IMR-90 (cell line): ENCODE data around the gene DSP. TPM values are rescaled to one million over a fixed set of nuclear protein-coding genes. Genes with fewer than 3 reads are reported as not detected.

ENCODE experiments used
- ATAC-seq: fragments of 200-7000 bp; cut with Tn5 transposase; 2 replicates; pipeline ENCODE4 v1.9.1; 2020; ENCODE audit warnings: low read depth, mild to moderate bottlenecking, moderate library complexity
- BruUV-seq: library from RNA; stranded (reverse); fragments of 400-500 nt; replicated peaks from 2 replicates; lab custom pipeline; 2021; lab: Mats Ljungman, UMichigan
- CTCF ChIA-PET: fragments of 300-600 bp; formaldehyde crosslinking; extraction: SDS; loops from one replicate; lab custom pipeline; 2021; ENCODE audit warnings: antibody characterized with exemption; lab: Yijun Ruan, JAX
- POLR2A ChIA-PET: fragments of 300-600 bp; sonication (Branson Sonifier 250); formaldehyde crosslinking; loops from one replicate; lab custom pipeline; 2022; ENCODE audit warnings: antibody characterized with exemption; ENCODE audit not compliant: unreplicated experiment; lab: Charles Lee
- DNase-seq: peaks from one replicate; pipeline ENCODE4 v3.0.0; 2013
- H2AFZ ChIP-seq: replicated peaks from 2 replicates; pipeline ENCODE3; 2013; ENCODE audit warnings: low read length, mild to moderate bottlenecking; ENCODE audit not compliant: poor library complexity
- H2AK5ac ChIP-seq: 2 replicates; pipeline ENCODE4 v1.6.1; 2013; ENCODE audit warnings: low read depth, low read length, inconsistent platforms
- H2AK9ac ChIP-seq: replicated peaks from 2 replicates; pipeline ENCODE3; 2013; ENCODE audit warnings: mild to moderate bottlenecking, low read depth, low read length, moderate library complexity; ENCODE audit not compliant: poor library complexity
- H2BK120ac ChIP-seq: 2 replicates; pipeline ENCODE4 v1.6.1; 2013; ENCODE audit warnings: low read depth, low read length, inconsistent platforms
- H2BK15ac ChIP-seq: 3 replicates; pipeline ENCODE4 v1.6.1; 2013; ENCODE audit warnings: low read depth, low read length, inconsistent platforms
- H2BK20ac ChIP-seq: 2 replicates; pipeline ENCODE4 v1.6.1; 2013; ENCODE audit warnings: low read depth, mild to moderate bottlenecking, inconsistent platforms, low read length, moderate library complexity
- H2BK5ac ChIP-seq: 2 replicates; pipeline ENCODE4 v1.6.1; 2013; ENCODE audit warnings: mild to moderate bottlenecking, low read depth, low read length, inconsistent platforms; ENCODE audit not compliant: poor library complexity, severe bottlenecking
- H3K14ac ChIP-seq: replicated peaks from 2 replicates; pipeline ENCODE4 v1.6.1; 2013; ENCODE audit warnings: low read depth, low read length, inconsistent platforms
- H3K18ac ChIP-seq: 2 replicates; pipeline ENCODE4 v1.6.1; 2013; ENCODE audit warnings: low read depth, low read length, control low read depth
- H3K23ac ChIP-seq: 2 replicates; pipeline ENCODE4 v1.6.1; 2013; ENCODE audit warnings: low read depth, low read length, inconsistent platforms
- H3K27ac ChIP-seq: 2 replicates; pipeline ENCODE4 v1.5.1; 2013; ENCODE audit warnings: mild to moderate bottlenecking, control low read depth, low read length; ENCODE audit not compliant: insufficient read depth
- H3K27me3 ChIP-seq: 2 replicates; pipeline ENCODE4 v1.6.1; 2013; ENCODE audit warnings: low read length; ENCODE audit not compliant: control insufficient read depth, insufficient read depth
- H3K36me3 ChIP-seq: 2 replicates; pipeline ENCODE4 v1.6.1; 2013; ENCODE audit warnings: low read length, mixed read lengths; ENCODE audit not compliant: control insufficient read depth, insufficient read depth
- H3K4ac ChIP-seq: 2 replicates; pipeline ENCODE4 v1.6.1; 2013; ENCODE audit warnings: low read depth, low read length, inconsistent platforms
- H3K4me1 ChIP-seq: 2 replicates; pipeline ENCODE4 v1.6.1; 2013; ENCODE audit warnings: low read length, mixed read lengths; ENCODE audit not compliant: control insufficient read depth, insufficient read depth
- H3K4me2 ChIP-seq: 2 replicates; pipeline ENCODE4 v1.6.1; 2013; ENCODE audit warnings: low read depth, mild to moderate bottlenecking, control low read depth, low read length, moderate library complexity
- H3K4me3 ChIP-seq: 2 replicates; pipeline ENCODE4 v1.5.1; 2013; ENCODE audit warnings: low read depth, mild to moderate bottlenecking, control low read depth, low read length, moderate library complexity; ENCODE audit not compliant: insufficient read depth
- H3K56ac ChIP-seq: 2 replicates; pipeline ENCODE4 v1.6.1; 2013; ENCODE audit warnings: low read length, inconsistent platforms; ENCODE audit not compliant: insufficient read depth; ENCODE audit errors: extremely low read depth
- H3K79me1 ChIP-seq, 2 experiments: 2 replicates each; pipeline ENCODE4 v1.6.1; 2013; ENCODE audit warnings: low read length in 2 of 2, inconsistent platforms in 1 of 2, low read depth in 1 of 2
- H3K9ac ChIP-seq: 2 replicates; pipeline ENCODE4 v1.6.1; 2013; ENCODE audit warnings: low read depth, low read length, control low read depth
- H3K9me1 ChIP-seq: 2 replicates; pipeline ENCODE4 v1.6.1; 2013; ENCODE audit warnings: low read length, inconsistent platforms; ENCODE audit not compliant: insufficient read depth
- H3K9me3 ChIP-seq: 2 replicates; pipeline ENCODE4 v1.6.1; 2013; ENCODE audit warnings: low read length; ENCODE audit not compliant: control insufficient read depth, insufficient read depth
- H4K20me1 ChIP-seq: 2 replicates; pipeline ENCODE4 v1.6.1; 2013; ENCODE audit warnings: low read length, inconsistent platforms; ENCODE audit not compliant: insufficient read depth
- H4K5ac ChIP-seq: 2 replicates; pipeline ENCODE4 v1.6.1; 2013; ENCODE audit warnings: mild to moderate bottlenecking, low read depth, low read length, control low read depth
- H4K8ac ChIP-seq, 2 experiments: 2 replicates each; pipeline ENCODE4 v1.6.1; 2013; ENCODE audit warnings: low read depth in 2 of 2, low read length in 2 of 2, control low read depth in 1 of 2, inconsistent platforms in 1 of 2
- H4K91ac ChIP-seq: 2 replicates; pipeline ENCODE4 v1.6.1; 2013; ENCODE audit warnings: low read depth, low read length, inconsistent platforms; ENCODE audit not compliant: insufficient read depth
- BHLHE40 ChIP-seq: fragments of 150-350 bp; IDR thresholded peaks from 2 replicates; pipeline ENCODE4 v1.6.1; 2016; ENCODE audit warnings: mild to moderate bottlenecking, low read depth, low read length
- CEBPB ChIP-seq: IDR thresholded peaks from 2 replicates; pipeline ENCODE4 v1.6.1; 2012; ENCODE audit warnings: low read depth, low read length, improper control_type of control experiment
- CHD1 ChIP-seq: IDR thresholded peaks from 2 replicates; pipeline ENCODE4 v1.6.1; 2012; ENCODE audit warnings: low read depth, low read length, improper control_type of control experiment
- CTCF ChIP-seq: conservative IDR thresholded peaks from 2 replicates; pipeline ENCODE4 v1.5.1; 2012; ENCODE audit warnings: mild to moderate bottlenecking, low read depth, low read length, improper control_type of control experiment
- ELK1 ChIP-seq: fragments of 150-350 bp; IDR thresholded peaks from 2 replicates; pipeline ENCODE4 v1.6.1; 2016; ENCODE audit warnings: low read depth, mild to moderate bottlenecking, low read length, moderate library complexity, borderline replicate concordance
- FOS ChIP-seq: fragments of 150-350 bp; IDR thresholded peaks from 2 replicates; pipeline ENCODE4 v1.6.1; 2016; ENCODE audit warnings: low read depth, low read length
- MAFK ChIP-seq: IDR thresholded peaks from 2 replicates; pipeline ENCODE4 v1.6.1; 2012; ENCODE audit warnings: low read depth, low read length, improper control_type of control experiment
- MAZ ChIP-seq: IDR thresholded peaks from 2 replicates; pipeline ENCODE4 v1.6.1; 2012; ENCODE audit warnings: low read depth, mild to moderate bottlenecking, low read length, improper control_type of control experiment, moderate library complexity, borderline replicate concordance
- MXI1 ChIP-seq: IDR thresholded peaks from 2 replicates; pipeline ENCODE4 v1.6.1; 2012; ENCODE audit warnings: low read depth, mild to moderate bottlenecking, low read length, moderate library complexity, borderline replicate concordance
- NFE2L2 ChIP-seq: fragments of 150-350 bp; IDR thresholded peaks from 2 replicates; pipeline ENCODE4 v1.6.1; 2016; ENCODE audit warnings: low read depth, mild to moderate bottlenecking, low read length
- POLR2A ChIP-seq: IDR thresholded peaks from 2 replicates; pipeline ENCODE4 v1.6.1; 2012; ENCODE audit warnings: mild to moderate bottlenecking, low read depth, low read length
- RAD21 ChIP-seq: IDR thresholded peaks from 2 replicates; pipeline ENCODE4 v1.6.1; 2012; ENCODE audit warnings: low read length, improper control_type of control experiment
- RCOR1 ChIP-seq: IDR thresholded peaks from 2 replicates; pipeline ENCODE4 v1.6.1; 2012; ENCODE audit warnings: mild to moderate bottlenecking, low read length, improper control_type of control experiment; ENCODE audit not compliant: insufficient replicate concordance
- RFX5 ChIP-seq: IDR thresholded peaks from 2 replicates; pipeline ENCODE4 v1.8.0; 2012; ENCODE audit warnings: low read depth, mild to moderate bottlenecking, low read length, moderate library complexity
- SMC3 ChIP-seq: fragments of 150-350 bp; IDR thresholded peaks from 2 replicates; pipeline ENCODE4 v1.6.1; 2016; ENCODE audit warnings: low read depth, mild to moderate bottlenecking, antibody characterized with exemption, low read length, moderate library complexity
- USF2 ChIP-seq: fragments of 150-350 bp; IDR thresholded peaks from 2 replicates; pipeline ENCODE4 v1.6.1; 2017; ENCODE audit warnings: mild to moderate bottlenecking, antibody characterized with exemption, low read length, low read depth
- WGBS, 2 experiments: methylation state at CpG; one replicate each; pipeline versions ENCODE4 v1.1.5 to v1.1.7; 2013; ENCODE audit warnings: missing lambda C conversion rate in 2 of 2; ENCODE audit not compliant: insufficient read length in 1 of 2; ENCODE audit errors: extremely low coverage in 2 of 2; 5-methylcytosine and 5-hydroxymethylcytosine counted together
- dilution Hi-C: fragments of 300-500 bp; cut with HindIII; formaldehyde crosslinking; loops from one replicate; pipeline ENCODE4 v1.14.3; 2018; ENCODE audit warnings: low sequenced_read_pairs; ENCODE audit not compliant: unreplicated experiment
- in situ Hi-C: fragments of 300-500 bp; cut with MboI; formaldehyde crosslinking; loops from 3 replicates; pipeline ENCODE4 v1.14.3; 2019; ENCODE audit warnings: low sequenced_read_pairs, inconsistent platforms, mixed read lengths
- intact Hi-C: fragments of 100-400 bp; cut with micrococcal nuclease; formaldehyde crosslinking; loops from 2 replicates; pipeline ENCODE4 v1.10.0; 2022
- polyA plus RNA-seq, 3 experiments: library from polyadenylated mRNA; depleted of rRNA; stranded (reverse); fragments of >200 nt; gene quantifications; 2 replicates each; pipeline ENCODE4 v1.2.3, GENCODE V29; 2012; ENCODE audit warnings: low replicate concordance in 1 of 3
- total RNA-seq: library from RNA; depleted of rRNA; stranded (reverse); fragments of >200 nt; gene quantifications from 2 replicates; pipeline ENCODE4 v1.2.3, GENCODE V29; 2012

DSP gene
- total and polyA plus RNA-seq, 2 of the 4 experiments (the other 2 are of a cell fraction) = 7.1 to 20.1 TPM

DNA sequence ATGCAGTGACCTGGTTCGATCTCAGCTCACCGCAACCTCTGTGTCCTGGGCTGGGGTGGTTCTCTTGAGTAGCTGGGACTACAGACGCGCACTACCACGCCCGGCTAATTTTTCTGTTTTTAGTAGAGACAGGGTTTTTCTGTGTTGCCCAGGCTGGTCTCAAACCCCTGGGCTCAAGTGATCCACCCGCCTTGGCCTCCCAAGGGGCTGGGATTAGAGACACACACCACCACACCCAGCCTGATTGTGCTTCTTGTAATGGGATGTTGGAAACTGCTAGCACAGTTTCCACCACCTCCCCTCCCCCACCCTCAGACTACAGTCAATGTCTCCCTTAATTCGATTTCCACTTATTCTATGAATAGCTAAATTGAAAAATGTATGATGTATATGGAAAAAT, 22.6 kb upstream of the DSP start:
- Histone ChIP-seq H3K14ac (no peak overlapping the region), H3K9ac (no peak overlapping the region), H3K18ac (no peak overlapping the region), H3K4me3 (no peak overlapping the region), H2BK5ac (no peak overlapping the region), H2BK20ac (no peak overlapping the region), H4K91ac (no peak overlapping the region), H3K9me1 (no peaks in the 10 kb centered on the region), H2AK9ac (no peak overlapping the region), H3K23ac (no peak overlapping the region), H3K27ac (no peak overlapping the region), H3K4me2 (no peak overlapping the region), H3K56ac (no peak overlapping the region), H3K36me3 (no peaks in the 10 kb centered on the region), H3K79me1 (no peaks in the 10 kb centered on the region), H2AK5ac (no peak overlapping the region), H4K5ac (no peak overlapping the region), H4K20me1 (no peaks in the 10 kb centered on the region), H2AFZ (no peak overlapping the region), H3K4ac (no peak overlapping the region), H4K8ac (no peak overlapping the region), H2BK120ac (no peak overlapping the region), H3K4me1 (no peaks in the 10 kb centered on the region), H3K9me3 (no peaks in the 10 kb centered on the region), H2BK15ac (no peak overlapping the region), H3K27me3 (peaks cover 5% of the 10 kb centered on the region)
- ChIA-PET CTCF (no interaction called here), POLR2A (interaction anchor here (0.6 kb wide), 1 partner anchor 10 kb away, joined by 5 read pairs; no protein-coding TSS in a partner anchor)
- ATAC-seq (no peak), DNase-seq (no peak)
- in situ Hi-C loops = no loop called here
- dilution Hi-C loops = no loop called here
- no TSS peak for BruUV-seq
- WGBS, 2 experiments = no CpG with 5 or more reads among the region's 8 CpGs
- intact Hi-C loops = no loop called here
- TF ChIP-seq NFE2L2 = no peak
- no peak for TF ChIP-seq CEBPB
- TF ChIP-seq ELK1 = no peak
- no peak for TF ChIP-seq BHLHE40
- TF ChIP-seq RAD21 = no peak
- TF ChIP-seq MAFK = no peak
- no peak for TF ChIP-seq CTCF
- TF ChIP-seq USF2 = no peak
- TF ChIP-seq RCOR1 = no peak
- no peak for TF ChIP-seq MAZ
- no peak for TF ChIP-seq POLR2A
- TF ChIP-seq SMC3 = no peak
- TF ChIP-seq MXI1 = no peak
- TF ChIP-seq FOS = no peak
- TF ChIP-seq CHD1 = no peak
- no peak for TF ChIP-seq RFX5
